ENCODE data around the gene UBXN10. TPM values are rescaled to one million over a fixed set of nuclear protein-coding genes. Genes with fewer than 3 reads are reported as not detected.

Gene UBXN10
- under 1 TPM; 0.29 to 0.60 TPM for total RNA-seq
- long read RNA-seq, donor 1, partial matches to known transcripts: 0 of 1 reads
- long read RNA-seq, donor 1, other reads (novel, unspliced or antisense): 1 of 1 reads
- long read RNA-seq, donor 2: 0 reads

- intact Hi-C loops (cut with DNase I): no loop called here
- peak; percentile 88 for DNase-seq (ENCODE audit: low spot score)
Measured at GRCh38 chr1:20185834-20186782, at the start of gene UBXN10, which contains the start of gene PLA2G2C. Gene UBXN10 (plus strand): TSS chr1:20186096. CDS start chr1:20190562, 4,466 bp downstream. Gene PLA2G2C (minus strand): TSS chr1:20186518. CDS start chr1:20177363, 9,155 bp downstream.

- intact Hi-C loops (cut with DNase I): no loop called here
- peak; percentile 12 for DNase-seq (ENCODE audit: low spot score)
Measured at GRCh38 chr1:20136249-20136648, 49.6 kb upstream of the UBXN10 start.

GRCh38 chr1:20137055-20137454, 48.8 kb upstream of the UBXN10 start:
- DNase-seq (ENCODE audit: low spot score): peak; percentile 2

GRCh38 chr1:20137604-20138003, 48.3 kb upstream of the UBXN10 start:
- intact Hi-C loops (cut with DNase I): no loop called here
- peak; percentile 30 for DNase-seq (ENCODE audit: low spot score)

More at GRCh38 chr1:20137055-20137454, 48.8 kb upstream of the UBXN10 start:
- intact Hi-C loops (cut with DNase I): no loop called here

- DNase-seq (ENCODE audit: low spot score): peak; percentile 51
Measured at GRCh38 chr1:20138346-20138745, 47.5 kb upstream of the UBXN10 start.

GRCh38 chr1:20138961-20139550, 46.8 kb upstream of the UBXN10 start, which contains the start of gene PLA2G2F:
Gene PLA2G2F (plus strand): TSS chr1:20139323. CDS start chr1:20139428, 105 bp downstream.
- intact Hi-C loops (cut with DNase I): no loop called here
- peak; percentile 53 for DNase-seq (ENCODE audit: low spot score)

More at GRCh38 chr1:20138346-20138745, 47.5 kb upstream of the UBXN10 start:
- intact Hi-C loops (cut with DNase I): no loop called here

GRCh38 chr1:20139776-20140612, 45.9 kb upstream of the UBXN10 start:
- intact Hi-C loops (cut with DNase I): no loop called here
- peak; percentile 62 for DNase-seq (ENCODE audit: low spot score)

- intact Hi-C loops (cut with DNase I): loop anchor here in 1 of 2 donors (1.0 kb wide), 1 partner anchor 27 kb away; no protein-coding TSS in a partner anchor
- DNase-seq (ENCODE audit: low spot score): peak; percentile 68
Measured at GRCh38 chr1:20141001-20141400, 44.9 kb upstream of the UBXN10 start.

GRCh38 chr1:20141466-20141865, 44.4 kb upstream of the UBXN10 start:
- DNase-seq (ENCODE audit: low spot score): peak; percentile 62
- intact Hi-C loops (cut with DNase I): loop anchor here in 1 of 2 donors (1.0 kb wide), 1 partner anchor 27 kb away; no protein-coding TSS in a partner anchor

GRCh38 chr1:20142001-20142710, 43.7 kb upstream of the UBXN10 start:
- intact Hi-C loops (cut with DNase I): no loop called here

GRCh38 chr1:20143318-20143717, 42.6 kb upstream of the UBXN10 start:
- DNase-seq (ENCODE audit: low spot score): peak; percentile 50
- intact Hi-C loops (cut with DNase I): no loop called here

More at GRCh38 chr1:20142001-20142710, 43.7 kb upstream of the UBXN10 start:
- peak; percentile 58 for DNase-seq (ENCODE audit: low spot score)

GRCh38 chr1:20143734-20144565, 41.9 kb upstream of the UBXN10 start:
- intact Hi-C loops (cut with DNase I): no loop called here

GRCh38 chr1:20147846-20148570, 37.9 kb upstream of the UBXN10 start:
- intact Hi-C loops (cut with DNase I): no loop called here
- DNase-seq (ENCODE audit: low spot score): peak; percentile 65

More at GRCh38 chr1:20143734-20144565, 41.9 kb upstream of the UBXN10 start:
- DNase-seq (ENCODE audit: low spot score): peak; percentile 74

GRCh38 chr1:20148571-20149500, 37.1 kb upstream of the UBXN10 start:
- peak; percentile 66 for DNase-seq (ENCODE audit: low spot score)
- intact Hi-C loops (cut with DNase I): no loop called here

- peak; percentile 66 for DNase-seq (ENCODE audit: low spot score)
- intact Hi-C loops (cut with DNase I): loop anchor here (5.0 kb wide), 2 partner anchors 172 to 227 kb away; partner anchors contain the start of genes PLA2G2A (in 1 of the 2) and PLA2G2E (in 1 of the 2)
Measured at GRCh38 chr1:20149601-20150325, 36.1 kb upstream of the UBXN10 start.

All from posterior vena cava (tissue), 2 donors.